Activated CD8-positive, alpha-beta memory T cell treated with anti-CD3 and anti-CD28 coated beads for 24 hours (primary cell): ENCODE results near the gene DDX28.

Source experiments
- DNase-seq: peaks from one replicate; pipeline ENCODE4 v3.0.0-alpha.2; 2020

DDX28 gene

GRCh38 chr16:68022728-68023537, at the start of gene DDX28, which contains the start of gene DUS2:
TSS of gene DDX28 (minus strand) at chr16:68023232. CDS start at chr16:68023202, 30 bp downstream.
TSS of gene DUS2 (plus strand) at chr16:68023284. CDS start at chr16:68038024, 14,740 bp downstream.
- peak; percentile 99 for DNase-seq

- DNase-seq: peak; percentile 56
Measured at GRCh38 chr16:68072038-68072695, 49.1 kb upstream of the DDX28 start.

GRCh38 chr16:68071518-68071901, 48.5 kb upstream of the DDX28 start:
- DNase-seq: no peak

- no peak for DNase-seq
Measured at GRCh38 chr16:68070806-68071517, 47.9 kb upstream of the DDX28 start.

- DNase-seq: no peak
Measured at GRCh38 chr16:68070249-68070730, 47.3 kb upstream of the DDX28 start.

- DNase-seq: no peak
Measured at GRCh38 chr16:68069511-68070248, 46.6 kb upstream of the DDX28 start.

- no peak for DNase-seq
Measured at GRCh38 chr16:68068926-68069325, 45.9 kb upstream of the DDX28 start.

- no peak for DNase-seq
Measured at GRCh38 chr16:68066763-68067162, 43.7 kb upstream of the DDX28 start.

- DNase-seq: no peak
Measured at GRCh38 chr16:68065716-68066305, 42.8 kb upstream of the DDX28 start.

GRCh38 chr16:68064791-68065365, 41.8 kb upstream of the DDX28 start:
- DNase-seq: peak; percentile 85

- DNase-seq: no peak
Measured at GRCh38 chr16:68062910-68063393, 39.9 kb upstream of the DDX28 start.

GRCh38 chr16:68061396-68061795, 38.4 kb upstream of the DDX28 start:
- no peak for DNase-seq

- DNase-seq: no peak
Measured at GRCh38 chr16:68059804-68060203, 36.8 kb upstream of the DDX28 start.

GRCh38 chr16:68055395-68055794, 32.4 kb upstream of the DDX28 start:
- no peak for DNase-seq

GRCh38 chr16:68049449-68049848, 26.4 kb upstream of the DDX28 start:
- no peak for DNase-seq

GRCh38 chr16:68047987-68048386, 25.0 kb upstream of the DDX28 start:
- DNase-seq: no peak

GRCh38 chr16:68046106-68046505, 23.1 kb upstream of the DDX28 start:
- no peak for DNase-seq

- no peak for DNase-seq
Measured at GRCh38 chr16:68041783-68042182, 18.8 kb upstream of the DDX28 start.

GRCh38 chr16:68040506-68041288, 17.7 kb upstream of the DDX28 start:
- DNase-seq: peak; percentile 97

GRCh38 chr16:68037841-68038597, 15.0 kb upstream of the DDX28 start:
- no peak for DNase-seq
